Central memory CD8-positive, alpha-beta T cell (primary cell): Measurements from ENCODE around the gene KCNMB2.

Experiments used
- ATAC-seq: fragments of 150-1000 bp; cut with Tn5 transposase; replicated peaks from 2 replicates; pipeline ENCODE4 v1.10.0; 2022; ENCODE audit warnings: mild to moderate bottlenecking, moderate FRiP score, moderate number of reproducible peaks; ENCODE audit not compliant: poor library complexity, severe bottlenecking; ENCODE audit errors: extremely low read depth
- DNase-seq, 2 donors: peaks; one replicate each; pipeline ENCODE4 v3.0.0; 2021; ENCODE audit warnings: low spot score in 2 of 2
- H3K27ac Mint-ChIP-seq: one replicate; pipeline ENCODE4 v1.8.0; 2022; ENCODE audit warnings: low read depth, mild to moderate bottlenecking, moderate library complexity, mixed read lengths
- H3K27me3 Mint-ChIP-seq: one replicate; pipeline ENCODE4 v1.8.0; 2022; ENCODE audit warnings: mixed read lengths
- H3K36me3 Mint-ChIP-seq: one replicate; pipeline ENCODE4 v1.8.0; 2022; ENCODE audit warnings: mild to moderate bottlenecking, moderate library complexity, mixed read lengths; ENCODE audit not compliant: insufficient read depth
- H3K4me1 Mint-ChIP-seq: one replicate; pipeline ENCODE4 v1.8.0; 2022; ENCODE audit warnings: mixed read lengths
- H3K4me3 Mint-ChIP-seq: one replicate; pipeline ENCODE4 v1.8.0; 2022; ENCODE audit warnings: mild to moderate bottlenecking, moderate library complexity, mixed read lengths
- H3K9me3 Mint-ChIP-seq: one replicate; pipeline ENCODE4 v1.8.0; 2022; ENCODE audit warnings: mixed read lengths

KCNMB2 gene

GRCh38 chr3:178771511-178771910 lies 235.3 kb downstream of the KCNMB2 start:
- H3K27me3 Mint-ChIP-seq: no peaks in the 10 kb centered on the region
- no peak overlapping the region for H3K4me3 Mint-ChIP-seq
- H3K27ac Mint-ChIP-seq: no peak overlapping the region
- no peaks in the 10 kb centered on the region for H3K36me3 Mint-ChIP-seq
- DNase-seq: no peak
- ATAC-seq: no peak
- no peaks in the 10 kb centered on the region for H3K4me1 Mint-ChIP-seq
- H3K9me3 Mint-ChIP-seq: peaks cover 22% of the 10 kb centered on the region

GRCh38 chr3:178772746-178773145 lies 236.5 kb downstream of the KCNMB2 start:
- no peak overlapping the region for H3K4me3 Mint-ChIP-seq
- H3K4me1 Mint-ChIP-seq: no peaks in the 10 kb centered on the region
- ATAC-seq: no peak
- H3K27me3 Mint-ChIP-seq: no peaks in the 10 kb centered on the region
- peaks cover 22% of the 10 kb centered on the region for H3K9me3 Mint-ChIP-seq
- H3K27ac Mint-ChIP-seq: no peak overlapping the region
- no peak for DNase-seq
- no peaks in the 10 kb centered on the region for H3K36me3 Mint-ChIP-seq

GRCh38 chr3:178773358-178773757 lies 237.1 kb downstream of the KCNMB2 start:
- DNase-seq: no peak
- peaks cover 18% of the 10 kb centered on the region for H3K9me3 Mint-ChIP-seq
- no peak overlapping the region for H3K4me3 Mint-ChIP-seq
- H3K27ac Mint-ChIP-seq: no peak overlapping the region
- ATAC-seq: no peak
- no peaks in the 10 kb centered on the region for H3K36me3 Mint-ChIP-seq
- H3K4me1 Mint-ChIP-seq: no peaks in the 10 kb centered on the region
- H3K27me3 Mint-ChIP-seq: no peaks in the 10 kb centered on the region

GRCh38 chr3:178777718-178778411 lies 241.6 kb downstream of the KCNMB2 start:
- peaks cover 17% of the 10 kb centered on the region for H3K9me3 Mint-ChIP-seq
- no peak overlapping the region for H3K4me3 Mint-ChIP-seq
- H3K27me3 Mint-ChIP-seq: no peaks in the 10 kb centered on the region
- ATAC-seq (no peak), DNase-seq (no peak)
- H3K27ac Mint-ChIP-seq: no peak overlapping the region
- H3K36me3 Mint-ChIP-seq: no peaks in the 10 kb centered on the region
- no peaks in the 10 kb centered on the region for H3K4me1 Mint-ChIP-seq

GRCh38 chr3:178778589-178778988 lies 242.4 kb downstream of the KCNMB2 start:
- Mint-ChIP-seq H3K27me3 (no peaks in the 10 kb centered on the region), H3K9me3 (peaks cover 17% of the 10 kb centered on the region), H3K27ac (no peak overlapping the region), H3K36me3 (no peaks in the 10 kb centered on the region), H3K4me3 (no peak overlapping the region), H3K4me1 (no peaks in the 10 kb centered on the region)
- DNase-seq (no peak), ATAC-seq (no peak)

GRCh38 chr3:178785961-178786360 lies 249.7 kb downstream of the KCNMB2 start:
- Mint-ChIP-seq H3K27ac (no peak overlapping the region), H3K4me3 (no peak overlapping the region), H3K4me1 (no peaks in the 10 kb centered on the region), H3K27me3 (no peaks in the 10 kb centered on the region), H3K9me3 (peaks cover 11% of the 10 kb centered on the region), H3K36me3 (no peaks in the 10 kb centered on the region)
- DNase-seq (no peak), ATAC-seq (no peak)

GRCh38 chr3:178787960-178788359 lies 251.7 kb downstream of the KCNMB2 start:
- DNase-seq (no peak), ATAC-seq (no peak)
- H3K36me3 Mint-ChIP-seq: no peaks in the 10 kb centered on the region
- no peak overlapping the region for H3K4me3 Mint-ChIP-seq
- H3K27me3 Mint-ChIP-seq: no peaks in the 10 kb centered on the region
- H3K27ac Mint-ChIP-seq: no peak overlapping the region
- H3K4me1 Mint-ChIP-seq: no peaks in the 10 kb centered on the region
- H3K9me3 Mint-ChIP-seq: peaks cover 18% of the 10 kb centered on the region

GRCh38 chr3:178794711-178795110 lies 258.5 kb downstream of the KCNMB2 start:
- no peaks in the 10 kb centered on the region for H3K27me3 Mint-ChIP-seq
- no peaks in the 10 kb centered on the region for H3K4me1 Mint-ChIP-seq
- ATAC-seq: no peak
- peaks cover 22% of the 10 kb centered on the region for H3K9me3 Mint-ChIP-seq
- no peak for DNase-seq
- no peak overlapping the region for H3K27ac Mint-ChIP-seq
- H3K36me3 Mint-ChIP-seq: peaks cover 2% of the 10 kb centered on the region
- H3K4me3 Mint-ChIP-seq: no peak overlapping the region

- Mint-ChIP-seq H3K9me3 (peaks cover 22% of the 10 kb centered on the region), H3K27me3 (no peaks in the 10 kb centered on the region), H3K4me3 (no peak overlapping the region), H3K4me1 (no peaks in the 10 kb centered on the region), H3K27ac (no peak overlapping the region), H3K36me3 (peaks cover 2% of the 10 kb centered on the region)
- ATAC-seq (no peak), DNase-seq (no peak)
These were observed 259.1 kb downstream of the KCNMB2 start for GRCh38 chr3:178795349-178795748.

- DNase-seq (no peak), ATAC-seq (no peak)
- Mint-ChIP-seq H3K4me3 (no peak overlapping the region), H3K4me1 (no peaks in the 10 kb centered on the region), H3K27ac (no peak overlapping the region), H3K9me3 (peaks cover 9% of the 10 kb centered on the region), H3K36me3 (peaks cover 2% of the 10 kb centered on the region), H3K27me3 (no peaks in the 10 kb centered on the region)
These were observed 266.0 kb downstream of the KCNMB2 start for GRCh38 chr3:178802259-178802658.

GRCh38 chr3:178802993-178803693 lies 266.9 kb downstream of the KCNMB2 start:
- H3K27me3 Mint-ChIP-seq: no peaks in the 10 kb centered on the region

GRCh38 chr3:178804606-178805005 lies 268.4 kb downstream of the KCNMB2 start:
- no peak overlapping the region for H3K4me3 Mint-ChIP-seq
- H3K9me3 Mint-ChIP-seq: no peaks in the 10 kb centered on the region
- H3K27ac Mint-ChIP-seq: no peak overlapping the region
- ATAC-seq (no peak), DNase-seq (no peak)
- H3K36me3 Mint-ChIP-seq: no peaks in the 10 kb centered on the region
- H3K4me1 Mint-ChIP-seq: no peaks in the 10 kb centered on the region
- H3K27me3 Mint-ChIP-seq: no peaks in the 10 kb centered on the region

More at GRCh38 chr3:178802993-178803693, 266.9 kb downstream of the KCNMB2 start:
- Mint-ChIP-seq H3K36me3 (peaks cover 2% of the 10 kb centered on the region), H3K9me3 (peaks cover 4% of the 10 kb centered on the region), H3K4me1 (no peaks in the 10 kb centered on the region), H3K27ac (no peak overlapping the region), H3K4me3 (no peak overlapping the region)
- ATAC-seq (no peak), DNase-seq (no peak)

- no peak for DNase-seq
- no peaks in the 10 kb centered on the region for H3K9me3 Mint-ChIP-seq
These were observed 269.5 kb downstream of the KCNMB2 start for GRCh38 chr3:178805741-178806140.

More at GRCh38 chr3:178805741-178806140, 269.5 kb downstream of the KCNMB2 start:
- ATAC-seq: no peak
- Mint-ChIP-seq H3K27me3 (no peaks in the 10 kb centered on the region), H3K4me3 (no peak overlapping the region), H3K4me1 (no peaks in the 10 kb centered on the region), H3K36me3 (no peaks in the 10 kb centered on the region), H3K27ac (no peak overlapping the region)
